Body of pancreas (tissue), 4 donors: ENCODE results near the gene FAM124A.

Experiments used
- CTCF ChIP-seq, 7 experiments: fragments of 450-650 bp in 4 of 7; fragments of 200-600 bp in 3 of 7; sonication (generic) in 3 of 7; IDR thresholded peaks; one replicate each; pipeline ENCODE4 v1.5.1; 2016 to 2019; ENCODE audit warnings: antibody characterized with exemption in 7 of 7
- POLR2A ChIP-seq, 3 donors: fragments of 450-650 bp; IDR thresholded peaks; one replicate each; pipeline ENCODE4 v1.6.1; 2016; ENCODE audit warnings: antibody characterized with exemption in 3 of 3, mild to moderate bottlenecking in 2 of 3

DNA sequence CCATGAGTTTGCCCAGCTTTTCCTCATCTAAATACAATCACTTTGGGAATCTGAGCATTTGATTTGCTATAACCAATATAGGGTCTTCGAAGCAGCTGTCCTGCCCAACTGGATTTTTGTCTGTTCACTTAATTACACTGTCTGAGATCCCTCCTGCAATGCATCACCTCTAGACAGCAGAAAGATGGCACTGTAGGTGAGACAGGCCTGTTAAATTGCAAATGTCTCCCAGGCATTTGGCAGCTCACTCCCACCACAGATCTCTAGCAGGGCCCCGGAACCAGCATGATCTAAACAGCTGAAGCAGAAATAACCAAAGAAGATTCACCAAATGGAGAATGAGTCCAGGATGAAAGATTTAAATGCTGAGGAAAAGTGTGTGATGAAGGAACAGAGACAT, 75.4 kb downstream of the FAM124A start:
- TF ChIP-seq CTCF (IDR thresholded peaks at IDR 0.05) (no peak), POLR2A (IDR thresholded peaks at IDR 0.05) (no peak)
